ENCODE results near the gene RARS2. TPM values are rescaled to one million over a fixed set of nuclear protein-coding genes. Genes with fewer than 3 reads are reported as not detected.
"Not testable (repeated sequence)": the region's sequence is repeated elsewhere in the genome, so short reads cannot be mapped to it uniquely, and the experiment has no call there.

RARS2 gene
- total RNA-seq, result 22.2 and 27.8 TPM in 2 replicates

GRCh38 chr6:87589693-87590416 lies at the start of gene RARS2, which contains the start of gene ORC3:
RARS2 (minus strand) TSS chr6:87589987; CDS start chr6:87589957, 30 bp downstream.
ORC3 (plus strand) TSS chr6:87590135; CDS start chr6:87590169, 34 bp downstream.
- DNase-seq (ENCODE audit: extremely low read depth, low read depth, low spot score), result peak; percentile 60

DNA sequence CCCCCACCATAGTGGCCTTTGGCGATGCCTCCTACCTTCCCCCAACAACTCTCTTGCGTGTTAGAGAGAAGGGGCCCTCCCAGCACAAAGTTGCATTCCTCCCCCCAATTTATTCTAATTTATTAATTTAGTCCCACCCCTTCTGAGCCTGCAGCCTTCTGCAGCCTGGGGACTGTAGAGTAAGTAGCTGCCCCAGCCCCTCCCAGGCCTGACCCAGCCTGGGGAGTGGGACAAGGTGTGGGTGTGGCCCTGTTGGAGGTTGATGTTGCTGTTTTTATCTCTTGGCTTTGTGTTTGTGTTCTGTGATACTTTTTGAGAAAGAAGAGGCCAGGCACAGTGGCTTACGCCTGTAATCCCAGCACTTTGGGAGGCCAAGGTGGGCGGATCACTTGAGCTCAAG lies 49.6 kb upstream of the RARS2 start:
- DNase-seq (ENCODE audit: extremely low read depth, low read depth, low spot score), result no peak

GRCh38 chr6:87637106-87637505 lies 47.3 kb upstream of the RARS2 start:
- DNase-seq (ENCODE audit: extremely low read depth, low read depth, low spot score), result no peak

DNA sequence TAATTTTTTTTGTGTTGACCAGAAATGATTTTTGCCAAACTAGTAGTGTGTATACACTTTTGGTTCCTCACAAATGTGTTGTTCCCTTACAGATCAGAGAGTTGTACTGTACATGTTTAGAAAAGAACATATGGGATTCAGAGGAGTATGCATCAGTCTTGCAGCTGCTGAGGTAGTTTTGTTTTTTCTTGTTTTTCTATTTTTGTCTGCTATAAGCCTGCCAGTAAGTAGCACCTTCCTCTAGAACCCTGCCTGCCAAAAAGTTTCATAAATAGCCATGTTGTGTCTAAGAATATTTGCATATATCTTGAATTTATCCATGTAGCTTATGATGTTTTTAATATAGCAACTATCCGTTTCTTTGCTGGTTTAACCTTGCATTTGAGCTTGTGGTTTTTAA lies 46.5 kb upstream of the RARS2 start:
- no peak for DNase-seq (ENCODE audit: extremely low read depth, low read depth, low spot score)

- DNase-seq (ENCODE audit: extremely low read depth, low read depth, low spot score), result no peak
Observed at GRCh38 chr6:87633851-87634250, 44.1 kb upstream of the RARS2 start.

GRCh38 chr6:87630746-87631145 lies 41.0 kb upstream of the RARS2 start:
- no peak for DNase-seq (ENCODE audit: extremely low read depth, low read depth, low spot score)

DNA sequence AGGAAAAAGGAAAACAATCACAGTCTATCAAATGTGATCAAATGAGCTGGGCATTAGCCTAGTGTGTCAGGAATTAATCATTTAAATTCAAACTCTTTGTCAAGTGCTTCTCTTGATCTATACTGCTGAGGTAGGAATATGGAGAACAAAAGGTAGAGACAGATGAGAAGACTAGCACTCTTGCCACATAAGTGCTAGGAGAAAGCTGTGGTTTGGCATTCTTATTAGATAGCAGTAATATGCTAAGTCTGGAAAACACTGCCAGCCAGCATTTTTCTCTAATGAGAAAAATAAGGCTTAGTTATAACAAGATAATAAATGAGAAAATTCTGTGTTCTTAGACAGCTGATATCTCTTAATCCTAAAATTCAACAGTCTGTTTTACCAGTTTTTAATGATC lies 39.1 kb upstream of the RARS2 start:
- DNase-seq (ENCODE audit: extremely low read depth, low read depth, low spot score), result no peak

GRCh38 chr6:87628424-87628823 lies 38.6 kb upstream of the RARS2 start:
- no peak for DNase-seq (ENCODE audit: extremely low read depth, low read depth, low spot score)

GRCh38 chr6:87623248-87623647 lies 33.5 kb upstream of the RARS2 start:
- no peak for DNase-seq (ENCODE audit: extremely low read depth, low read depth, low spot score)

DNA sequence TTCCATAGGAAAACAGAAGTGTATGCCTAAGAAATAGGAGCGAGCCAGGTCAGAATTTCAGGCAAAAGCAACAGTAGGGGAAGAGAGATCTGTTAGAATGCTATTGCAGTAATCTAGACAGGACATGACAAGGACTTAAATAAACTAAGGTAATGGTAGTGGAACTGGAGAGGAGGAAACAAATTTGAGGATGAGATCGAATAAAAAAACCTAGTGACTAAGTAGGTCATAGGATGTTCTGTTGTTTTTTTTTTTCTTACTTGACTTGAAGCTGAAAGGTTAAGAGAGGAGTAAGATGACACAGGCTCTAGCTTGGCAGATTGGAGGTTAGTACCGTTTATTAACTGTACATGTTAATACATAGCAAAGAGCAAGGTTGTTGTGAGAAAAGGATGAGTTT lies 28.7 kb upstream of the RARS2 start:
- no peak for DNase-seq (ENCODE audit: extremely low read depth, low read depth, low spot score)

DNA sequence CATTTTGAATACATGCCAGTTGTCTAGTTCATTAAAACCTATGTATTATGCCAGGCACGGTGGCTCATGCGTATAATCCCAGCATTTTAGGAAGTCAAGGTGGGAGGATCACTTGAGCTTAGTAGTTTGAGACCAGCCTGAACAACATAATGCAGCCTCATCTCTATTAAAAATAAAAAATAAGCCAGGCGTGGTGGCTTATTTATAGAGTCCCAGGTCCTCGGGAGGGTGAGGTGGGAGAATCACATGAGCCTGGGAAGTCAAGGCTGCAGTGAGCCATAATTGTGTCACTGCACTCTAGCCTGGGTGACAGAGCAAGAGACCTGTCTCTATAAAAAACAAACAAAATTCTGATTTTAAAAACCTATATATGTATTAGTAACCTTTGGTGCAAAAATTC lies 27.6 kb upstream of the RARS2 start:
- no peak for DNase-seq (ENCODE audit: extremely low read depth, low read depth, low spot score)

GRCh38 chr6:87613018-87613417 lies 23.2 kb upstream of the RARS2 start:
- DNase-seq (ENCODE audit: extremely low read depth, low read depth, low spot score), result not testable (repeated sequence)

DNA sequence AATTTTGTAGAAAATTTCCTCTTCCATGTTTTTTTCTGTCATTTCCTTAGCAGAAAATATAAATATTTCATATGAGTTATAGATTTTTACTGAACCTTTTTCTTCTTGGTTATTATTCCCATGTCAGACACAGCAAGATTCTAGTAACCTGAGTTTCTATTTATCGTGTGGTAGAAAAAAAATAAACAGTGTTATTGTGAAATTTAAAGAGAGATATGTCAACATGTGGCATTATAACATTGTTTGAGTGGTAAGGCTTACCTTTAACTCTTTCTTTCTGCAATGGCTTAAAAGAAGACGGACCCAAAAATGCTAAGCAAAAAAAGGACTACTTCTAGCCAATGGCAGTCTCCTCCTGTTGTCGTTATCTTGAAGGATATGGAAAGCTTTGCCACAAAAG lies 19.0 kb upstream of the RARS2 start:
- no peak for DNase-seq (ENCODE audit: extremely low read depth, low read depth, low spot score)

DNA sequence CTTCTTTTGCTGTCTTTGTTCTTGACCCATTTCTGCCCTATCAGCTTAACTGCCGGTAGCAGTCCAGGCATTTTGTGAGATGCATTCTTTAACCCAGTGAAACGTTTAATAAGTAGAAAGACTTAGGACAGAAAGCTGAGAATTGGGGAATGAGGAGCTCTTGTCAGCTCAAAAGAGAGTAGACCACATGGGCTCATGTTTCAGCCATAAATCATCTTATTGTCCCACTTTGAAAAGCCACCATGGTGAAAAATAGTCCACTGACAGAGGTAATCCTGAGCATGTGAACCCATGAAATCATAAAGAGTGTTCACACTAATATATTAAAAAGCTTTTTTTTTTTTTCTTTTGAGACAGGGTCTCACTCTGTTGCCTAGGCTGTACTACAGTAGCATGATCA lies 16.4 kb upstream of the RARS2 start:
- no peak for DNase-seq (ENCODE audit: extremely low read depth, low read depth, low spot score)

- no peak for DNase-seq (ENCODE audit: extremely low read depth, low read depth, low spot score)
Observed at GRCh38 chr6:87600576-87600975, 10.8 kb upstream of the RARS2 start.

- no peak for DNase-seq (ENCODE audit: extremely low read depth, low read depth, low spot score)
Observed at GRCh38 chr6:87590990-87591389, 1.2 kb upstream of the RARS2 start.

DNA sequence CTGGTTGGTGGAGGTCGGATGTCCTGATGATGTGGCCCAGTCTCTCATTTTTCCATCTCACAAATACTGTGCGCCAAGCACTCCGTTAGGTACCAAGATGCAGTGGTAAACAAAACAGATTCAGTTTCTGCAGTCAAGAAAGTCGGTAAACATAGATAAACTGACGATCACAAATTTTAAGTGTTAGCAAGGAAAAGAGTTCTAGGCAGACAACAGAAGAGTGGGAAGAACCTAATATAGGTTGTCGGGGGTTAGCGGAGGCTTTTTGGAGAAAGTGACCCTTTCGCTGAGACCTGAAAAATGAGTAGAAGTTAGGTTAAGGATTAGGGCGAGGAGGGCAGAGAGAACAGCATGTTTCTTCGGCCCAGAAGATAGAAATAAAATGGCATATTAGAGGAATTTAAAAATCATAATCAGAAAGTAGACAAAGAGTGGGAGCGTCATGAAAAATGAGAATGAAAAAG lies 662 bp upstream of the RARS2 start:
- no peak for DNase-seq (ENCODE audit: extremely low read depth, low read depth, low spot score)

GRCh38 chr6:87588756-87589407 lies 905 bp downstream of the RARS2 start:
- no peak for DNase-seq (ENCODE audit: extremely low read depth, low read depth, low spot score)

GRCh38 chr6:87586371-87587077 lies 3.3 kb downstream of the RARS2 start:
- no peak for DNase-seq (ENCODE audit: extremely low read depth, low read depth, low spot score)

DNA sequence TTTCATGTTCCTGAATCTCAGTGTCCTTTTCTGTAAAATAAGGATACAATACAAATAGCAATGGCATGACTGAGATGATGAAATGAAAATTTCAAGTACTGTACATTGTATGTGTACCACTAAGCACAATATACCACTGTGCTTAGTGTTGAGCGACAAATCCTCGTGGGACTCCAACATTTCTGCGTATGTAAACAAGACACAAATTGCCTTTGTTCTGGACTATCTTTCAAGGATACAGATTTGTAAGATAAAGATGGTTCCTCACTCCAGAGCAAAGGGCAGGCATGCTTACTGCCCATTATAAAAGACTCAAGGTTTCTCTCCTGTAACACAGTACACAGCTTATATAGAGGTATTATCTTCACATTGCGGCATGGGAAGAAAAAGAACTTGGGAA lies 6.0 kb downstream of the RARS2 start:
- DNase-seq (ENCODE audit: extremely low read depth, low read depth, low spot score), result no peak

- no peak for DNase-seq (ENCODE audit: extremely low read depth, low read depth, low spot score)
Observed at GRCh38 chr6:87575423-87575822, 14.4 kb downstream of the RARS2 start.

All from glomerular endothelial cell (primary cell).